Measurements from ENCODE around the gene L3MBTL3.

Gene L3MBTL3

DNA sequence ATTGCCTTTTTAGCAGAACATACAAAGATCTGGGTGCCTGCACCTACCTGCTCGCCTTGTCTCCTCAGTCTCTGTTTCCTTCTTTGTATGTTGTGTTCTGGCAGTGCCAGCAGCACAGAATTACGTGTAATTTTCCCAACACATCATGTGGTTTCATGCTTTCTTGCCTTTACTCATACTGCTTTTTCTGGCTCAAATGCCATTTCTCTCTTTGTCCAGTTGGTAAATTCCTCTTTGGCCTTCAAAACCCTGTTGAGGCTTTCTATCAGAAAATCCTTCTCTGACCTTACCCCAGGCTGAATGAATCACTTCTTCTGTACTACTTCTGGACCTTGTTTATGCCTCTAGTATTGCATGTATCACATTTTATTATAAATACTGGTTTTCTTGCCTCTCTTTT, 31.8 kb downstream of the L3MBTL3 start:
- TF ChIP-seq, protein P1, sequence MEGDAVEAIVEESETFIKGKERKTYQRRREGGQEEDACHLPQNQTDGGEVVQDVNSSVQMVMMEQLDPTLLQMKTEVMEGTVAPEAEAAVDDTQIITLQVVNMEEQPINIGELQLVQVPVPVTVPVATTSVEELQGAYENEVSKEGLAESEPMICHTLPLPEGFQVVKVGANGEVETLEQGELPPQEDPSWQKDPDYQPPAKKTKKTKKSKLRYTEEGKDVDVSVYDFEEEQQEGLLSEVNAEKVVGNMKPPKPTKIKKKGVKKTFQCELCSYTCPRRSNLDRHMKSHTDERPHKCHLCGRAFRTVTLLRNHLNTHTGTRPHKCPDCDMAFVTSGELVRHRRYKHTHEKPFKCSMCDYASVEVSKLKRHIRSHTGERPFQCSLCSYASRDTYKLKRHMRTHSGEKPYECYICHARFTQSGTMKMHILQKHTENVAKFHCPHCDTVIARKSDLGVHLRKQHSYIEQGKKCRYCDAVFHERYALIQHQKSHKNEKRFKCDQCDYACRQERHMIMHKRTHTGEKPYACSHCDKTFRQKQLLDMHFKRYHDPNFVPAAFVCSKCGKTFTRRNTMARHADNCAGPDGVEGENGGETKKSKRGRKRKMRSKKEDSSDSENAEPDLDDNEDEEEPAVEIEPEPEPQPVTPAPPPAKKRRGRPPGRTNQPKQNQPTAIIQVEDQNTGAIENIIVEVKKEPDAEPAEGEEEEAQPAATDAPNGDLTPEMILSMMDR (conservative IDR thresholded peaks at IDR 0.05; ENCODE audit: low read depth, low read length), result no peak
- DNase-seq (ENCODE audit: low read depth), result peak; percentile 59
- no peak overlapping the region for H3K4me3 ChIP-seq (ENCODE audit: low read depth, low read length)

DNA sequence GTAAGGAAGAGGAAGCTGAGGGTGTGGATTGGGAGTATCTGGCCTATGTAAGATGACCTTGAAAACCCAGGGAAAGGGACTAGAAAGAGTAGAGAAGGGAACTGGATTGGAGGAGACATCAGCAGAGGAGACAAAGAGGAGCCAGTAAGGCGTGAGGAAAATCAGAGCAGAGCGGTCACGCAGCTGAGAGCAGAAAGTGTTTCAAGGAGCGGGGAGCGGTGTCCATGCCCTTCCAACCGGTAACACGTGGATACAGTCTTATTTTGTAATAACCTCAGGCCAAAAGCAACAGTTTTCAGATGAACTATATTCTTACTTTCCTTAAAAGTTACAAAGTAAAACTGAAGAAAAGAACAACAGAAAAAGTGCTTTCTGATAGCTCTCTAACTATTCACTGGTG, 36.3 kb downstream of the L3MBTL3 start:
- DNase-seq (ENCODE audit: low read depth), result no peak
- H3K4me3 ChIP-seq (ENCODE audit: low read depth, low read length), result no peak overlapping the region
- TF ChIP-seq, protein P1 (conservative IDR thresholded peaks at IDR 0.05; ENCODE audit: low read depth, low read length), result no peak

DNA sequence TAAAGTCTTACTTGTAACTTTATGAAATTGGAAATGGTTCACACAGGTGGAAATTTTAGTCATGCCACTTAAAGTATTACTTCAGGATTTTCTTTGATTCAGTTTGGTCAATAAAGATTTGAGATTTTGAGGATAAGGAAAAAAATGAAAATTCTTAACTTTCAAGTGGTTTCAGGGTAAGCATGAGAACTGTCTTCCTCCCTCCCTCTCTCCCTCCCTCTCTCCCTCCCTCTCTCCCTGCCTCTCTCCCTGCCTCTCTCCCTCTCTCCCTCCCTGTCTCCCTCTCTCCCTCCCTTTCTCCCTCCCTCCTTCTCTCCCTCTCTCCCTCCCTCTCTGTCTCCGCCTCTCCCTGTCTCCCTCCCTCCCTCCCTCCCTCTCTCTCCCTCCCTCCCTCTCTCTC, 36.9 kb downstream of the L3MBTL3 start:
- TF ChIP-seq, protein P1 (conservative IDR thresholded peaks at IDR 0.05; ENCODE audit: low read depth, low read length), result no peak
- no peak for DNase-seq (ENCODE audit: low read depth)
- no peak overlapping the region for H3K4me3 ChIP-seq (ENCODE audit: low read depth, low read length)

DNA sequence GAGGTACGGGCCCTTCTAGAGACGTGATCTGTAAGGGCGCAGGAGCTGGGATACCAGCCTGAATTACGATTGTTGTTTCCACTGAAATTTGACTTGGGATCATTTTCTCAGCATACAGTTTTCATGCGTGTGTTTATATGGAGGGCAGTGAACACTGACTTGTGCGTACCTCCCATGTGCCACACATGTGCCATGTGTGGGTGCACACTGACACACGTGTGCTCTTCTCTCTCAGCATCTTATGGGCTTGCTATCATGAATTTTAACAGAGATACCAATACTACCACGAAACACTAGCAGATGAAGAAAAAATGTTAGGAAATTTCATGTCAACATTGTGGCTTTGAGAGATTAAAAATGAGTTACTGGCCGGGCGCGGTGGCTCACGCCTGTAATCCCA, 39.1 kb downstream of the L3MBTL3 start:
- DNase-seq (ENCODE audit: low read depth), result no peak
- no peak overlapping the region for H3K4me3 ChIP-seq (ENCODE audit: low read depth, low read length)
- TF ChIP-seq, protein P1 (conservative IDR thresholded peaks at IDR 0.05; ENCODE audit: low read depth, low read length), result no peak

DNA sequence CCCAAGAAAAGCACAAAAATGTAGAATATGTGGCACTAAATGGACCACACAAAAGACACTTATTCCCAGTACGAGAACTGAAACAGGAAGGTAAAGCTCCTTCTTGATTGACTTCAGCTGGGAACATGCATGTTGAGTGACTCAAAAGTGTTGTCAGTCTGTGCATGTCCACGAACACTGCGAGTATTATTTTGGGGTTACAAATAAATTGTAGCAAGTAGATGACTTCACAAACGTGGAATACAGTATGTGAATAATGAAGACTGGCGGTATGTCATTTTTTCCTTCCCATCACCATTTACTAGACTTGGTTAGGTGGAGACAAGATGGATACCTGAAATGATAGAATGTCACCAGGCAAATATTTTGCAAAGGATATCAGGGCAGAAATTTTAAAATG, 45.4 kb downstream of the L3MBTL3 start:
- DNase-seq (ENCODE audit: low read depth), result no peak
- TF ChIP-seq, protein P1 (conservative IDR thresholded peaks at IDR 0.05; ENCODE audit: low read depth, low read length), result no peak
- no peak overlapping the region for H3K4me3 ChIP-seq (ENCODE audit: low read depth, low read length)

DNA sequence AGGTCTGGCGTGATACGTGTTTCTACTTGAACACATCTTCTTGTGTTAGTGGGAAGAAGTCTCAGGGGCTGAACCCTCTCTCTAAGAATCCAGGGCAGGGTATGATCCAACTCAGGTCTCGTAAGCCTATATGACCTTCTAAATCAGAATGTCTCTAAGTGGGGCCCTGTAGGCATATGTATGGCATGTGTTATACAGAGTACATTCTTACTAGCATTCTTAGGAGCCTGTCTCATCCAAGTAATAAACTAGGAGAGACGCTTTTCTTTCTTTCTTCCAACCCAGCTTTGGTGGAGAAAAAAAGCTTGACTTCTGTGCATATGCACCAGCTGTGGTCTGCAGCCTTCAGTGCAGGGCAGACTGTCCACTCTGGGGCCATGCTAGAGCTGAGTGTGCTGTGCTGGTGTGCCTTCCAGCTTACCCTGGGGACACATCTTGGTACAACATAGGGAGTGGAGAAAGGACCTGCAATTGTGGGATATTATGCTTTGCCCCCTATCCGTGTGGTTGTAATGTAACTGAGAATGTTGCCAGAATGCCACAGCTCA, 47.3 kb downstream of the L3MBTL3 start:
- no peak for DNase-seq (ENCODE audit: low read depth)
- H3K4me3 ChIP-seq (ENCODE audit: low read depth, low read length), result no peak overlapping the region
- TF ChIP-seq, protein P1 (conservative IDR thresholded peaks at IDR 0.05; ENCODE audit: low read depth, low read length), result no peak

DNA sequence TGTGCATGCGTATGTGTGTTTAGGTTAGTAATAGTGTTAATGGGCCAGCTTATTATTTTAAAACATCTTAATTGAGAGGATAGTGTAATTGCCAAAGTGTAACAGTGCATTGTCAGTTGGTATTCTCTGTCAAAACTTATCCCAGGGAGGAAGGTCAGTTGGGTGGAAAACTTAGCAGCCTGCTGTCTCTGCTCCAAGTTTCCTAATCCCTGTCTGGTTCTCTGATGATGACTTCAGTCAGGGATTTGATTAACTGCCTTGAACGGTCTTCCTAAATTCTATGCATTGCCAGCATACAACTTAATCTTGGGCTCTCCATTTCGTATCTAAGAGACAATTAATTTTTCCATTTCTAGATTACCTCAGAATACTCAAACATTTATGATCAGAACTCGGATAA, 51.1 kb downstream of the L3MBTL3 start:
- no peak overlapping the region for H3K4me3 ChIP-seq (ENCODE audit: low read depth, low read length)
- DNase-seq (ENCODE audit: low read depth), result no peak
- TF ChIP-seq, protein P1 (conservative IDR thresholded peaks at IDR 0.05; ENCODE audit: low read depth, low read length), result no peak
